Measurements from ENCODE around the gene TUBB2B.

- TF ChIP-seq POLR2A (IDR thresholded peaks at IDR 0.05; ENCODE audit: low read length) (no peak), SMC3 (IDR thresholded peaks at IDR 0.05) (no peak), CTCF (IDR thresholded peaks at IDR 0.05) (no peak), EP300 (IDR thresholded peaks at IDR 0.05) (no peak), HES2 (IDR thresholded peaks at IDR 0.05) (no peak)
Measured at GRCh38 chr6:3230900-3231246, 3.4 kb upstream of the TUBB2B start.

All from A549 (cell line).